HepG2 (cell line): ENCODE data around the gene HSD11B2. TPM values are rescaled to one million over a fixed set of nuclear protein-coding genes. Genes with fewer than 3 reads are reported as not detected.
A peak's percentile ranks its signal among the peaks of the same experiment; 100 is the strongest.

Experiments
- CTCF ChIP-seq: sonication (generic); formaldehyde crosslinking; IDR thresholded peaks from 2 replicates; pipeline ENCODE4 v1.5.0; 2020; ENCODE audit warnings: mild to moderate bottlenecking, missing genetic modification reagents, moderate library complexity
- E2F5 ChIP-seq: sonication (generic); formaldehyde crosslinking; conservative IDR thresholded peaks from 2 replicates; pipeline ENCODE4 v1.4.0; 2020; ENCODE audit warnings: missing genetic modification reagents
- ESRRA ChIP-seq: sonication (generic); formaldehyde crosslinking; IDR thresholded peaks from 2 replicates; pipeline ENCODE4 v1.5.1; 2020; ENCODE audit warnings: mild to moderate bottlenecking, low read depth, missing genetic modification reagents
- EZH2 ChIP-seq: conservative IDR thresholded peaks from 2 replicates; pipeline ENCODE4 v1.6.1; 2012; ENCODE audit warnings: mild to moderate bottlenecking, low read depth, low read length, moderate library complexity
- HIC2 ChIP-seq: sonication (generic); formaldehyde crosslinking; IDR thresholded peaks from 2 replicates; pipeline ENCODE4 v1.9.0; 2022; ENCODE audit warnings: low read depth, missing genetic modification reagents
- HOXA3 ChIP-seq: sonication (generic); formaldehyde crosslinking; IDR thresholded peaks from 2 replicates; pipeline ENCODE4 v1.5.0; 2020; ENCODE audit warnings: missing genetic modification reagents
- NFKB2 ChIP-seq: sonication (generic); formaldehyde crosslinking; IDR thresholded peaks from 2 replicates; pipeline ENCODE4 v1.4.0; 2020; ENCODE audit warnings: missing genetic modification reagents, borderline replicate concordance
- PATZ1 ChIP-seq: sonication (generic); formaldehyde crosslinking; IDR thresholded peaks from 2 replicates; pipeline ENCODE4 v1.4.0; 2020; ENCODE audit warnings: missing genetic modification reagents
- RBAK ChIP-seq: sonication (generic); formaldehyde crosslinking; IDR thresholded peaks from 2 replicates; pipeline ENCODE4 v1.5.1; 2020; ENCODE audit warnings: mild to moderate bottlenecking, missing genetic modification reagents
- SMAD3 ChIP-seq: sonication (generic); formaldehyde crosslinking; IDR thresholded peaks from 2 replicates; pipeline ENCODE4 v1.4.0; 2020; ENCODE audit warnings: missing genetic modification reagents
- SSRP1 ChIP-seq: IDR thresholded peaks from 2 replicates; pipeline ENCODE4 v1.6.1; 2016; ENCODE audit warnings: control low read depth
- TEAD3 ChIP-seq: optimal IDR thresholded peaks from 2 replicates; pipeline ENCODE3; 2016; ENCODE audit warnings: borderline replicate concordance
- YEATS2 ChIP-seq: sonication (generic); formaldehyde crosslinking; IDR thresholded peaks from 2 replicates; pipeline ENCODE4 v1.4.0; 2020; ENCODE audit warnings: missing genetic modification reagents, borderline replicate concordance
- ZBTB49 ChIP-seq: sonication (generic); formaldehyde crosslinking; IDR thresholded peaks from 2 replicates; pipeline ENCODE4 v1.4.0; 2020; ENCODE audit warnings: missing genetic modification reagents, borderline replicate concordance
- ZNF235 ChIP-seq: sonication (generic); formaldehyde crosslinking; IDR thresholded peaks from 2 replicates; pipeline ENCODE4 v1.8.1; 2023; ENCODE audit warnings: mild to moderate bottlenecking, missing genetic modification reagents, borderline replicate concordance
- ZNF33A ChIP-seq: sonication (generic); formaldehyde crosslinking; IDR thresholded peaks from 2 replicates; pipeline ENCODE4 v1.5.1; 2020; ENCODE audit warnings: missing genetic modification reagents, mild to moderate bottlenecking, moderate library complexity, borderline replicate concordance
- ZNF441 ChIP-seq: sonication (generic); formaldehyde crosslinking; IDR thresholded peaks from 2 replicates; pipeline ENCODE4 v1.7.0; 2021; ENCODE audit warnings: missing genetic modification reagents, borderline replicate concordance
- ZNF614 ChIP-seq: IDR thresholded peaks from 2 replicates; pipeline ENCODE4 v1.6.1; 2018; ENCODE audit warnings: missing biosample characterization, missing genetic modification reagents, inconsistent platforms, borderline replicate concordance
- ZNF724P ChIP-seq: sonication (generic); formaldehyde crosslinking; IDR thresholded peaks from 2 replicates; pipeline ENCODE4 v1.8.0; 2022; ENCODE audit warnings: missing genetic modification reagents, borderline replicate concordance
- ZNF776 ChIP-seq: sonication (generic); formaldehyde crosslinking; IDR thresholded peaks from 2 replicates; pipeline ENCODE4 v1.4.0; 2020; ENCODE audit warnings: mild to moderate bottlenecking, missing genetic modification reagents
- ZNF792 ChIP-seq: IDR thresholded peaks from 2 replicates; pipeline ENCODE4 v1.6.1; 2016
- polyA plus RNA-seq, 8 experiments: library from polyadenylated mRNA; depleted of rRNA in 3 of 8; stranded (reverse) in 7 of 8; unstranded in 1 of 8; fragments of >200 nt; fragmentation: Illumina TruSeq in 4 of 8; extraction: Trizol in 4 of 8; gene quantifications; 2 replicates each; pipeline versions ENCODE4 v1.2.1 to v1.2.3, GENCODE V29; 2011 to 2016; ENCODE audit warnings: low read depth in 4 of 8, missing spikeins in 1 of 8, mixed read lengths in 1 of 8; ENCODE audit not compliant: insufficient read depth in 1 of 8
- total RNA-seq, 5 experiments: library from RNA; depleted of rRNA; stranded (reverse); fragments of >200 nt; fragmentation: Illumina TruSeq; extraction: Trizol; gene quantifications; 2 replicates each; pipeline ENCODE4 v1.2.3, GENCODE V29; 2016; ENCODE audit warnings: low read depth in 1 of 5

Gene HSD11B2
- total and polyA plus RNA-seq, 2 of the 13 experiments (the other 11 are each of a cell fraction or from before 2014, with no cell fraction given), result 8.9 to 13.6 TPM

GRCh38 chr16:67428146-67428731 is 2.7 kb upstream of the HSD11B2 start (continued):
- TF ChIP-seq ZBTB49 (no peak), ZNF614 (CRISPR knock-in tag) (peak; percentile 39; the same call in 1 of the 2 replicates), ZNF776 (no peak), ZNF724P (CRISPR knock-in tag) (no peak), RBAK (no peak), ZNF235 (CRISPR knock-in tag) (peak; percentile 52; the same call in 1 of the 2 replicates), PATZ1 (peak; percentile 71), HIC2 (CRISPR knock-in tag) (peak; percentile 49), SMAD3 (CRISPR knock-in tag) (0 out of 2 replicates have a peak, but pooled peaks have one; percentile 30), ZNF441 (CRISPR knock-in tag) (no peak), ZNF792 (0 out of 2 replicates have a peak, but pooled peaks have one; percentile 42), YEATS2 (CRISPR knock-in tag) (peak; percentile 65; the same call in 1 of the 2 replicates), ESRRA (CRISPR knock-in tag) (peak; percentile 65; the same call in 1 of the 2 replicates), ZNF33A (CRISPR knock-in tag) (no peak), EZH2 (no peak), E2F5 (CRISPR knock-in tag) (no peak), HOXA3 (peak; percentile 26; the same call in 1 of the 2 replicates), CTCF (peak; percentile 99), NFKB2 (no peak; the same call in 1 of the 2 replicates), SSRP1 (CRISPR knock-in tag) (peak; percentile 74; the same call in 1 of the 2 replicates), TEAD3 (peak; percentile 45)
